Stimulated activated CD8-positive, alpha-beta memory T cell treated with anti-CD3 and anti-CD28 coated beads, Interleukin-7, amount 100 ng/mL, for 24 hours (primary cell): Measurements from ENCODE around the gene CCDC85C.

Experiments used
- DNase-seq: peaks from one replicate; pipeline ENCODE4 v3.0.0-alpha.2; 2020; ENCODE audit warnings: low read depth

The CCDC85C gene

DNA sequence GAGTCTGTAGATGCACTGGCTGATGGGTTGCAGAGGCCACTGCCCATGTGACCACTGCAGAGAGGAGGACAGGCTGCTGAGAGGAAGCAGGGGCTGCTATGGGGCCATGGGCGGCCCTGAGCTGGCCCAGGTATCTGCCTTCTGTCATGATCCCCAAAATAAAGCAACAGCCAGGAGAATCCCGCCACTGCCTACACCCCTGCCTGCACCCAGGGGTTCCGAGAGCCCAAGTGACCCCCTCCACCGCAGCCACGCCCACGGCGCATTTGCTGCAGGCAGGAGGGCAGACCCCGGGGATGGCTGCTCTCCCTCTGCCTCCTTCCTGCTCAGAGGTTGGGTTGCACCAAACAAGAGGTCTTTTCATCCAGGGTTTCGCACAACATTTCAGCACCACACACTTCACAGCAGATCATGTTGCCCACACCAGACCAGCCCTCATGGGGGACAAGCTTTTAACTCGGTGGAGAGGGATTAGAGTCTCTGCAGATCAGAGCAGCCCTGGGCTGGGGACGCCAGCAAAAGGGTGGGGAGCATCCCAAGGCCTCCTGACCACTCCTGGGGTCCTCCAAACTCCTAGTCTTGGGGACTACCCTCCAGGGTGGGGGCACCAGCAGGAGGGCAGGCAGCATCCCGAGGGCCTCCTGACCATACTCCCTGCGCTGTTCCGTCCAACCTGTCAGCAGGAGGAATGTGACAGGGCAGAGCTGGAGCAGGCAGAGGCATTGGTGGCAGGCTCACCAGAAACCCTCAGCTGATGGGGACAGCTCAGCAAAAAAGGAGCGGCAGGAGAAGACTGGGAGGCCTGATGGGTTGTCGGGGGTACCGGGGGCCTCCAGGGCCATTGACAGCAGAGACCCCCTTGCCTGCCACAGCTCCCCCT, 14.1 kb downstream of the CCDC85C start:
- DNase-seq = no peak

DNA sequence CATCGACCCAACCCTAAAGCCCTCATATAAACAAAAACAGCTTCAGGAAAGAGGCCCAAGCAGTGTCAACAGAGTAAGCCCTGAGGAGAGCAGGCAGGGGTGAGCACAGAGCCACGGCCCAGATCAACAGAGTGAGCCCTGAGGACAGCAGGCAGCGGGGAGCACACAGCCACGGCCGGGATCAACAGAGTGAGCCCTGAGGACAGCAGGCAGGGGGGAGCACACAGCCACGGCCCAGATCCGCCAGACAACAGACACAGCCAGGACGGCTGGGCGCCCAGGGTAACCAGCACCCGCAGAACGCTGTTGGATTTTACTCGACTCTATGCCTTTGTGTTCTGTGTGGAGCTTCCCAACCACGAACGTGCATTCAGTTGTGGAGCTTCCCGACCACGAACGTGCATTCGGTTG, 15.0 kb downstream of the CCDC85C start:
- DNase-seq = no peak

DNA sequence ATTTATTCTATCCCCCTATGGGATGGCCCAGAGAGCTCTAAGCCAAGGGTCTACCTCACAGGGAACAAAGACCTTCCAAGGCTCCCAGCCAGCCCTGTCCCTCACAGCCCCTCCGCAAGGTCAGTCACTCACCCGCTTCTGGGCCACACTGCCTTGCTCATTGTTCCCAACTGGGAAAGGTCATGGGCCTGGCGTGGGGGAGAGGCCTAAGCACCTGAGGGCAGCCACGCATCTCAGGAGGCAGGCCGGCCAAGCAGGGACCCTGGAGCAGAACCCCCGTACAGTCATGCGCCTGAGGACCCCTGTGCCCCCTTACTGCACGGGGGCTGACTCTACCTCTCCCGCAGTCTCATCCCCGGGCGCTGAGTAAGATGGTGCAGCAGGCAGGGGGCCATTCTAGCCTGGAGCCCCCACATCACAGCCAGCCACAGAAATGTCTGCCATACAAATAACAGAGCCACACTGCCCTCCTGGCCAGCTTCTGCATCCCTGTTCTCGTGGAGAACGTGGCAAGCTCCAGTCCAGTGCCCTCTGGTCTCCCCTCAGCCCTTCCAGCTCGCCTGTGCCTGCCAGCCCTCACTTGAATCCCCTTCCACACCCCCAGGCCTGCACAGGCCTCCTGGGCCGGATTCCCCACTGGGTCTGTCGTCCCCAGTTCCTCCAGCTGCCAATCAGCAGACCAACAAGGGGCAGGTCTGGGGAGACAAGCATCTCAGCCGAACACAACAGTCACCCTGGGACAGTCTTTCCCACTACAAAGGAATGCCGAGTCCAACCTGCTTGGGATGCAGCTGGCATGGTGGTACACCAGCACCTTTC, 16.3 kb downstream of the CCDC85C start:
- DNase-seq = no peak

DNA sequence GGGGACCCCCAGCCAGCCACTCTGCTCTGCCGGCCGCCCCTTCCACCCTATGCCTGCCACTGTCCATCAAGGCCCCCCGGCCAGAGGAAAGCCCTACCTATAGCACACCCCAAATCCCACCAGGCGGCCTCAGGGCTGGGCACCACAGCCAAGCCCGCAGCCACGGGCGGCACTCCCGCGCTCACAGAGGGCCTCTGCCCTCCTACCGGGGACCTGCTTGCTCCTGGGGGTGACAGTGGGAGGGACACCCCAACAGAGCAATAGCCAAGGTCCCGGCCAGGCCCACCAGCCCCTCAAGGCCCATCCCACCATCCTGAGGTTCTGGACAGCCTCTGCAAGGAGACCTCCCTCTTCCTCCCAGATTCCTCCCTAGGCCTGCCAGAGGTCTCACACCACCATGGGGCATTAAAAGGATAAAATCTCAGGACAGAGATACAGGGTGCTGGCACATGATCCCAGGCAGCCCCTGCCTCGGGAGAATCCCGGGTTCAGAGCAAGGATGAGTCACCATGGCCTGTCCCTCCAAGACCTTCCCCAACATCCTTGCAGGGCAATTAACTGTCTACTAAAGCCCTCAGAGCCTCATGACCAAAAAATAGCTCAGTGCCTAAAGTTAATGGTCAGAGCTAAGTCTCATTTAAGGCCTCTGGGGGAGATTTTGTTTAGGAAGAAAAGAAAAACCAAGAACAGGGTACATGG, 17.1 kb downstream of the CCDC85C start:
- DNase-seq = no peak

DNA sequence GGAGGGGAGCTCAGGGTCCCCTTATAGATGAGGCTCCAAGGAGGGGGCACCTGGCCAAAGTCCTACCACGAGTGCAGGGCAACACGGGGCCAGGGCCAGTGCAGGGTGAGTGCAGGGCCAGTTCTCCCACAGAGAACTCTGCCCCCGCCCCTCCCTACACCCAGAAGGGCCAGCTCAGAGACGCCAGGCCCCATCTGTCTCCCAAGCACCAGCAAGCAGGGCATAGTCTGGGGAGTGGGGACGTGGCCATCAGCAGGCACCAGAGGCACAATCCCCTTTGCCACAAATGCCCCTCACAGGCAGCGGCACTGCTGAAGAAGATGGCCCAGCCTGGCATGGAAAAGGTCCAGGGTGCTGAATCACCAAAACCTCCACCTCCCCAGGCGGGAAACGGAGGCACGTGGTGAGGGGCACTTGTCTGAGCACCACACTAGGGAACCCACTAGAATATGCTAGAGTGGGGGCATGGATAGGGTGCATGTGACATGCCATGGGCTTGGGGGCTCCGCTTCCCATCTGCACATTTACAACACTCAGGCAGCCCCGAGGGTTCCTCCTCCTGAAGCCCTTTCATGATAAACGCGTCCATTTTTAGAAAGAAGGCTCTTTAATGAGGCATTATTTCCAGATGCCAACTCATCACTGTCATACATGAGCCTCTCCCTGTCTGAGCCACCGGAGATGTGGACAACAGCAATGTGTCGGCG, 17.8 kb downstream of the CCDC85C start:
- DNase-seq = no peak

DNA sequence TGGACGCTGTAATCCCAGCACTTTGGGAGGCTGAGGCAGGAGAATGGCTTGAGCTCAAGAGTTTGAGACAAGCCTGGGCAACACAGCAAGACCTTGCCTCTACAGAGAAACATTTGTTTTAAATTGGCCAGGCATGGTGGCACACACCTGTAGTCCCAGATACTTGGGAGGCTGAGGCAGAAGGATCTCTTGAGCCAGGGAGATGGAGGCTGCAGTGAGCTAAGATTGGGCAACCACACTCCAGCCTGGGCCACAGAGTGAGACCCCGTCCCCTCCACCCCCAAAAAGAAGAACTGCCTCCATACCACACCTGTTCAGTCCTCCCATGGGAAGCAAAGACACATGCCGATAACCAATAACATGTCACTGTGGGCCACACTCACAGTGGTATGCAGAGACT, 19.2 kb downstream of the CCDC85C start:
- DNase-seq = no peak

DNA sequence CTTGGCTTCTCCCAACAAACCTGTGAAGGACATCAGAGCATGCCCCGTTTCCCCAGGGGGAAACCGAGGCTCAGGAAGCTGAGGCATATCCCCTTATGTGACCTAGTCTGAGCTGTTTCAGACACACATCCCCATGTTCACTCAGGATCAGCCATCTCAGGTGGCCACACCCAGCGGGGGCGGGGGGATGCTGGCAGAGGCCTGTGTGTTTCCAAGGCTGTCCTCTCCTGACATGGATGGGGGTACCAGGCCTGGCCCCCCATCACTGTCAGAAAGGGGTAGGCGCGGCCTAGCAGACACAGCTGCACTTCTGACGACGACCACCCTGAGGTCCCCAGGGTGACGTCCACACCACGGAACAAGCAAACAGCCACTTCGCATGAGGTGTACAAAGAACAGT, 22.1 kb downstream of the CCDC85C start:
- DNase-seq = no peak

DNA sequence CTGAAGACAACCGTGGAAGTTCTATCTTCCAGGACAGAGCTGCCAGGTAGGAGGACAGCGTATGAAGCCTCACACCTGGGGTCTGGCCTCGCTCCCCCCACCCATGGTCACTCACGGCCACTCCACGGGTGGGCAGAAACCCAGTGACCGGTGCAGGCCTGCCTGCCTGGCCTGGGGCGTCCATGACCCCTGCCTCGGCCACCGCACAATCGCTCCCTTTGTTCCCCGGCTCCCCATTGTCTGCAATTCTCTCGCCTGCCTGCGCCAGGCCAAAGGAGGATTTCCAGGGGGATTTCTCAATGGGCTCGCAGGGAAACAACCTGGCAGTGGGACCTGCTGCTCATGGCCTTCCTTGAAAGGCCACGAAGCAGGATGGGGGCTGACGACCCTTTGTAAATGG, 22.6 kb downstream of the CCDC85C start:
- no peak for DNase-seq

DNA sequence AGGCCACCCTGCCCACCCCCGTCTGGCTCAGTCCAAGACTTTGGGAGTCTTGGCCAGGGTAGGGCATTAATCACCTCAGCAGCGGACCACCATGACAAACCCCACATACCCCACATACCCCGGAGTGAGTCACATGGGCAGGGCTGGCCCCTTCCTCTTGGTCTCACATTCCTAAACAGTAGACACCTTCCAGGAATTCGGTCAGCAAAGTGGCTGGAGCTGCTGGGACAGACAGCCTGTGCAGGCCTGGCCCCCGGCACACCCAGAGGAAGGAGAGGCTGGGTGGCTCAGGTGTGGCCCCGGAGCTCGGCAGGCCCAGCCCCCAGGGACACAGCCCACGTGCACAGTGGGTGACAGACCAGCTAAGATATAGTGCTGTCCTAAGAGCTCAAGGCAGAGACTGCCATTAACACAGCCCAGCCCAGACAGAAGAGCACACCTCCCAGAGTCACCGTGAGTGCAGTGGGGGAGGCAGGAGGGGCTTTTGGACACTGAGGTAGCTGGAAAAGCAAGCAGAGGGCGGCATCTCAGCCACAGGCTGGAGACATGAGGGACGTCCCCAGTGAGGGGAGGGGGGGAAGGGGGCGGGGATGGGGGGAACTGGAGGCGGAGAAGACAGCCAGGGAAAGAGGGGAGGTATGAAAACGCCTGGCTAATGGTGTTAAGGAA, 24.0 kb downstream of the CCDC85C start:
- DNase-seq = no peak

DNA sequence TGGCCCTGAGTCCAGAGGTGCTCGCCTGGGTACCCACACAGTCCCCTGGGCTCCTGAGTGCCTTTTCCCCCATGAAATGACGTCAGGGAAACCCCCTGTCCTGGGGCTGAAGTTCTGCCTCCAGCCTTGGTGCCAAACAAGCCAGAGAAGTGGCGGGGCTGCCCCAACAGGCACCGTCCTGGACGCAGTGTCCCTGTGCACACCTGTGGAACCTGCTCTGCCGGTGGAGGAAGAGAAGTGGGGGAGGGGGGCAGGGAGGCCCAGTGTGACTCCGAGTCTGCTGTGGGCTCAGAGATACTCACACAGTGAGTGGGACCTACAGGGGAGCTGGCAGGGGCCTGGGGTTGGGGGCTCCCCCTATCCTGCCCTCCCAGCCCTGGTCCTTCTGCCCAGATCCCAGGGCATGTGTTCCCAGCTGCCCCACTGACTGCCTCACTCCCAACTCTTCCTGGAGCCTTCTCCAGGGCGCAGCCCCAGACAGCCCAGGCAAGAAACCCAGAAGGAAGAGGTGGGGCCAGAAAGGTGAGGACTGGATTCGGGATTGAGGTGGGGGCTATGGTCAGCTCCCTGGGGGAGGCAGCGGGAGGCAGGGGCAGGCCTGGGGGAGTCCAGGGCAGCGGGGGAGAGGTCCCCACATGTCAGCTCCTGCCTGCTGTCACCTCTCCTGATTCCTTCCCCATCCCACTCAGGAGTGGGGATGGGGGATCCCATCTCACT, 24.7 kb downstream of the CCDC85C start:
- DNase-seq = no peak

DNA sequence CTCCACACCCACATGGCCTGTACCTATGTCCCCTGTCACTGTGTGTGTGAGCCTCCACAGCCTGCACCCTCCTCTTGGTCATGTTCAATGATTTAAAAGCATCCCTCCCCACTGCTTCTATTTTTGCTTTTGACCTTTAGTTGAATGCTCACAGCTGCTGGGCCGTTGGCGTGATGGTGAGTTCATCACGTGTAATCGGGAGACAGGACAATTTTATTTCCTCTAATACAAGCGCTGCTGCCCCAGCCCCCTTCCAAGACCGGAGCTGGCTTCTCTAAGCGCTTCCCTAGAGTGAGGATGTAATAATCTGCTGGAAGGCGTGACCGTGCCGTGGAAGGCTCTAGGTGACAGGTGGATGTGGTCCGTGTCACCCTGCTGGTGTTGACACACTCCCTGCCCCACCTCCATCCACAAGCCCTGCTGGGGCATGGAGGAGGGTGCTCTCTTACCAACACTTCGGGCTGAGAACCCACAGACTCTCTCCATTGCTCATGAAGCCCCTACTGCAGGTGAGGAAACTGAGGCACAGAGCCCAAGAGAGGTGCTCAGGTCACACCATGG, 25.4 kb downstream of the CCDC85C start:
- DNase-seq = no peak

DNA sequence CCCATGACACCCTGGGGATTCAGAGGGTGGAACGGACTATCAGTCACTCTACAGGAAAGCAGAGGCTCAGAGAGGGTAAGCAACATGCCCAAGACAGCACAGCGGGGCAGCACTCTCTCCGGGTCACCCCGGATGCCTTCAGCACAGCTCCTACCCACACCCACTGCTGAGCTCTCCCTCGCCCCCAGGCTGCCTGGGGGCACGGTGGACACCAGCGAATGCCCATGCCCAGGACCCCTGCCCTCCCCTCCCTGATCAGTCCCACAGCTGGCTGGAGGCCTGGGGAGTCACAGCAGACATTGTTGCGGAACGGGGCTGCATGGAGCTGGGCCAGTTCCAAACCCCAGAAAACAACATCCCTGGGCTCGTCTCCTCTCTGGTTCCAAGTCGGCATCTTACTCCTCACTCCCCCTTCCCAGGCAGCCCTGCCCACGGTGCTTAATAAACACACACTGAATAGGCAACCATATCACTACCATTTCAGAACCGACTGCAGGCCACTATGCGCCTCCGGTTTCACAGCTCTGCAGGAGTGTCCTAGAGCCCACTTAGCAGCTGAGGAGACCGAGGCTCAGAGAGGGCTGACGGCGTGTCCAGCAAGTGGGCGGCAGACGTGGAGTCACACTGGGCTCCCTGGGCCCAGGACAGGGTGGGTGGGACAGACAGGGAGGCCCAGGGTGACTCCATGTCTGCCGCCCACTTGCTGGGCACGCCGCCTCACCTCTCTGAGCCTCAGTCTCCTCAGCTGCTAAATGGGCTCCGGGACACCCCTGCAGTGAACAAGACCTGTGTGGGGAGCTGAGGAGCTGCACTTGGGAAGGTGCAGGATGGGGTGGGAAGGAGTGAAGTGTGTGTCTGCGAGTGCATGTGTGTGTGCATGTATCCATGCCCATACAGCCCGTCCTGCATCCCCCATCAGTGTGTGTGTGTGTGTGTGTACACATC, 27.0 kb downstream of the CCDC85C start:
- no peak for DNase-seq

DNA sequence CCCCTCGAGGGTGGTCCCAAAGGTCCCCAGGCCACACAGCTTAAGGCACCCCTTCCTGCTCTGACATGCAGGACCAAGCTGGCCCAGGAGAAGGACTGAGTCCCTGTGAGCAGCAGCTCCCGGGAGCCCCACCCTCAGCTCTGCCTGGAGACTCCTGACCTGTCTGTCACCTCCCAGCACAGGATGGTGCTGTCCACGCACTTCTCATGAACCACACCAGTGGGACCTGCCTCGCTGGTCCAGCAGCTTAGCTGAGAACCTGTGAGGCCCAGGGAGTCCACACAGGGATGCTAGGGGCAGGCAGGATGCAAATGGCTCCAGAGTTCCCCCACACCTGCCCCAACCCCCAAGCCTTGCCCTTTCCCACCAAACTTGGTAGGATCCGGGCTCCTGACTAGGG, 27.7 kb downstream of the CCDC85C start:
- no peak for DNase-seq

DNA sequence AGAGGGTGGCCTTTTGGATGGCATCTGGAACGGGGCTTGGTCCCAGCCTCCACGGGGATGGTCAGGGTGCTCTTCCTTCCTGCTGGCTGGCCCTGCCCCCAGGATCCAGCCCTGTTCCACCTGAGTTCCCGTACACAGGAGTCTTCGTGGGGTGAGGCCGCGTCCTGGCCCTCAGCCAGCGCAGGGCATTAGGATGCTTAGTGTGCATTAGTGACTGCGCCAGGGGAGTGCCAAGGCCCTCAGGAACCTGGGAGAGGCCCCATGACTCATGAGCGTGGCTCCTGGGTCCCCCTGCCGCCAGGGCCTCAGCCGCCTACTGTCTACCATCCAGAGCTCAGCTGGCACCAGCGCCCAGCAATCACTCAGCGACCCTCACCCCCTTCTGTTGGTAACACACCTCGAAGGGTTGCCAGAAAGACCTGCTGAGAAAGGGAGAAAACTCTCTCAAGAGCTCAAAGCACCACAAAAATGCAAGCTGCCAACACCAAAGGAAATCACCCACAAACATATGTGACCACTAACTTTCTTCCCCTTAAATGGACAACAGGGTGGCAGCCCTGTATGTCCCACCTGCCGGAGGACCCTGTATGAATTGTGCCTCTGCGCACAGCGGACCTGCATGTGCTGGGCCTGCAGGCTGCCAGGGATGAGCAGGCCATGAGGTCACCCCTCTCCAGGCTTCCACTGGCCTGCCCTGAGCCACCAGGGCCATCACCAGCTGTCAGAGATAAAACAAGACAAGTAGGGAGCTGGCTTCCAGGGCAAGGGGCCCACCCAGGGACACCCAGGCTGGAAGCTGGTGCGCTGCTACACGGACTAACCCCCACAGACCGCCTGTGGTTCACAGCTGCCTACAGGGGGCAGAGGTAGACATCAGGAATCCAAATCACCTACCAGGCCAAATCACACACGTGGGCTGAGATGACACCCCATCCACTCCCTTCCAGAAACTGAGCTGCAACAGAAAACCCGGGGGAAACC, 28.7 kb downstream of the CCDC85C start:
- DNase-seq = no peak

DNA sequence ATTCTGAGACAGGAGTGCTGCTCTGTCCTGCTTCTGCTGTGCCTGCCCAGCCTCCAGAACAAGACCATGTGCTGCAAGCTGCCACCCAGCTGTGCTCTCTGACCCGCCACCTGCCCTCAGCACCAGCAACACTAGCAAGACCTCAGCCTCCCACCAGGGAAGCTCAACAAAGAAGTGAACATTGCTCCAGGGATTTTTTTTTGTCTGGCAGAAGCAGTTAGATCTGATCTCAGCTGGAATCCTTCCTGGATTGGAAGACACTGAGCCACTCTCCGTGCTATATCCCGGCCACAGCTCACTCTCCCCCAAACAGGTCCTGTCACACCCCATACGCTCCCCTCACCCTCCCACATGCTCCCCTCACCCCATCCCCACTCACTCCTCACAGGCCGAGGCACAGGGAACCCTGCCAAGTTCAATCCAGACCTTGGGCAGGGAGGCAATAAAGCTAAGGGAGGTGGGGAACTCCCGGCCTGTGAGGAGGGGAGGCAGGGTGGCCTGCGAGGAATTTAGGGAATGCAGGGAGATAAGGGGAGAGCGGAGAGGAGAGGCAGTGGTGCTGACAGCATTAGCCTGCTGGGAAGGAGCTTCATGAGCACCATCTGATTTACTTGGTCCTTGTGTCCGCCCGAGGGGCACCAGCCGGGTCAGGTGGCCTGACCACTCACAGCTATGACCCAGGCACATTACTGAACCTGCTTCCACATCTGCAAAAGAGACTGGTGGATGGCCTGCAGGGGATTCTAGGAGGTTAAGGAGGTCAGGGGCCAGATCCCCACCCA, 29.7 kb downstream of the CCDC85C start:
- no peak for DNase-seq

DNA sequence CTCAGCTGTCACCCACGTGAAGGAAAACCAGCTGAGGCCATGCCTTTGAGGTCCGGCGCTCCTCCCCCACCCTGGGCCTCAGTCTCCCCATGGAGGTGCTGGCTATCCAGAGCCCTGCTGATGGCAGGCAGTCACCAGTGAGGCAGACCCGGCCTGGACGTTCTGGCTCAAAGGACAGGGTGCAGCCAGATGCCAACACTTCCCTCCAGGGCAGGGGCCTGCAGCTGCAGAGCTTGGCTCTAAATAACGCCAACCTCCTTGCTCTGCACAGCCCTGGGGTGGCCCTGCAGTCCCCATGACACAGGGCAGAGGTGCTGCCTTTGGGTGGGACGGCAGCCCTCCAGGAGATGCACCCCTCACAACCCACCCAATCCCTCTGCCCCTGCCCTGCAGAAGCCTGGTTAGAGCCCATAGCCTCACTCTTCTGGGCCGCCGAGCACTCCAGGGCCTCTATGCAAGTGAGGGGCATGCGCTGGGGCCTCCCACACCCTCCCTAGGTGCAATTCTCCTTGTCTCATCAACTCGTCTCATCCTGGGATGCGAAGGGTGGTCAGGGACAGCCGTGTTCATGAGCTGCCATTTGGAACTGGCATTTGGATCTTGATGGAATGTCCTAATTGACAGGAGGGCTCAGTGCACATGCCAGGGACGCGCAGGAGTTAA, 30.4 kb downstream of the CCDC85C start:
- no peak for DNase-seq

DNA sequence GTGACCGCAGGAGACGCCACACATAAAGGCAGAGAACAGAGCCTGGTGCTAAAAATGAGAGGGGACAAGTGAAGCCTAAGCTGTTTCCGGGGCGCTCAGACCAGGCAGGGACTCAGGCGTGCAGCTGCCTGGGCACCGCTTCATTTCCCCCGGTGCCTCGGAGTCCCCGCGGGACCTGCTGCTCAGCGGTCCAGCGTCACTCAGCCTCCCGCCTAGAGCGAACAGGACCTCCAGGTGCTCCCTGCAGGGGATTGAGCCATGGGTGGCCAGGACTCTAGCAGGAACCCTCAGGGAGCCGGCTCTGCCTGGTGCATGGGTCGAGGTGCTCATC, 31.0 kb downstream of the CCDC85C start:
- DNase-seq = no peak
